Measurements from ENCODE around the gene CCL13. TPM values are rescaled to one million over a fixed set of nuclear protein-coding genes. Genes with fewer than 3 reads are reported as not detected.

Gene CCL13
- total and polyA plus RNA-seq, 2 of the 8 experiments (the other 6 are each of a cell fraction or from before 2014, with no cell fraction given): not detected

DNA sequence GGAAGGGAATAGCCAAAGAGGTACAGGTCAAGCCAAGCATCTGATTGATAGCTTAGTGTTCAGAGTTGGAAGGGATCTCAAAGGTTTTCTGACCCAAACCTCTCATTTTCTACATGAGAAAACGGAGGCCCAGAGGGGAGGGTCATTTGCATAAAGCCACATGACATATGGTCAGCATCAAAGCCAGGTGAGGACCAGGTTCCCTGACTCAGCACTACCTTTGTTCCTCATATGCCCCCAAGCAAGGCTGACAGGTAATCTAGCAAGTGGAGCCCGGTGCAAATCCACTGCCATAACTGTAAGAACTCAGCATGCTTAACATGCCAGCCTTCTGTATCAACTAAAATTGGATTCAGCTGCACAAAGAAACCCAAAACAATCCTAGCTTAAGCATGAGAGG lies 35.0 kb downstream of the CCL13 start:
- CTCF ChIA-PET (ENCODE audit: partially characterized antibody): interaction anchor here (1.0 to 2.7 kb wide), 4 partner anchors 29 to 151 kb away, joined by 3 to 14 read pairs (median 3); partner anchors contain the start of gene CCL1
- H2BK120ac ChIP-seq (replicated peaks; ENCODE audit: low read depth, low read length): no peak overlapping the region
- H3K79me2 ChIP-seq (ENCODE audit: control insufficient read depth in 1 of 2, insufficient read depth in 2 of 2, low read length in 2 of 2): no peaks in the 10 kb centered on the region
- H3K36me3 ChIP-seq (ENCODE audit: control insufficient read depth in 2 of 4, insufficient read depth in 4 of 4, low read length in 3 of 4): no peaks in the 10 kb centered on the region
- no peak overlapping the region for H3K56ac ChIP-seq (replicated peaks; ENCODE audit: insufficient read length, low read depth, low read length)
- H3K4me3 ChIP-seq (ENCODE audit: extremely low read depth in 1 of 4, insufficient read depth in 2 of 4, low read depth in 3 of 4, low read length in 4 of 4): no peak overlapping the region
- H2AK5ac ChIP-seq (ENCODE audit: low read depth, low read length): no peak overlapping the region
- H3K4me1 ChIP-seq (replicated peaks in 1 of 4; ENCODE audit: control insufficient read depth in 3 of 4, insufficient read depth in 4 of 4, low read length in 3 of 4): no peaks in the 10 kb centered on the region
- 71% methylated on average over 2 of the region's 2 CpGs; no CpG with 5 or more reads in 1 of the 2 experiments for WGBS, 2 experiments (ENCODE audit: extremely low coverage in 1 of 2, insufficient coverage in 1 of 2, insufficient read length in 1 of 2, insufficient replicate concordance in 2 of 2, low coverage in 1 of 2, low lambda C conversion rate in 2 of 2, missing lambda C conversion rate in 1 of 2)
- H3K9me3 ChIP-seq (ENCODE audit: insufficient read depth in 2 of 2, low read depth in 1 of 2, low read length in 1 of 2): no peaks in the 10 kb centered on the region
- H3K4me2 ChIP-seq (ENCODE audit: insufficient read depth in 1 of 2, low read depth in 2 of 2, low read length in 2 of 2): no peak overlapping the region
- H3K14ac ChIP-seq (ENCODE audit: insufficient read length): no peak overlapping the region
- H3K27ac ChIP-seq (ENCODE audit: low read depth, low read length): no peak overlapping the region
- H3K79me1 ChIP-seq (ENCODE audit: low read depth, low read length): no peaks in the 10 kb centered on the region
- H3K27me3 ChIP-seq (replicated peaks in 1 of 4; ENCODE audit: control insufficient read depth in 3 of 4, extremely low read depth in 1 of 4, insufficient read depth in 3 of 4, low read length in 3 of 4): no peaks in the 10 kb centered on the region; a peak in 1 of 7 replicates
- no peak overlapping the region for H2BK5ac ChIP-seq (ENCODE audit: low read depth, low read length)
- no peak overlapping the region for H3K18ac ChIP-seq (ENCODE audit: extremely low read depth, low read length)
- H2BK20ac ChIP-seq (ENCODE audit: low read length): no peak overlapping the region
- no peak overlapping the region for H2BK15ac ChIP-seq (ENCODE audit: low read length)
- H3K23me2 ChIP-seq (ENCODE audit: low read depth, low read length): no peaks in the 10 kb centered on the region
- H4K8ac ChIP-seq (ENCODE audit: extremely low read depth, insufficient read depth, low read length): no peak overlapping the region
- no peak overlapping the region for H4K91ac ChIP-seq (replicated peaks; ENCODE audit: insufficient read length, low read length)
- POLR2A ChIA-PET (ENCODE audit: partially characterized antibody): no interaction called here
- H2AFZ ChIP-seq (ENCODE audit: low read length): no peak overlapping the region
- H3K23ac ChIP-seq (ENCODE audit: insufficient read length): no peak overlapping the region
- DNase-seq (ENCODE audit: low read depth in 1 of 2, low spot score in 2 of 2): no peak
- H2BK12ac ChIP-seq (ENCODE audit: low read depth, low read length): no peak overlapping the region
- H4K20me1 ChIP-seq (replicated peaks in 1 of 2; ENCODE audit: control insufficient read depth in 1 of 2, insufficient read depth in 2 of 2, low read length in 2 of 2): no peaks in the 10 kb centered on the region
- no peak for FAIRE-seq
- no peak overlapping the region for H3K4ac ChIP-seq (replicated peaks; ENCODE audit: insufficient read length, low read depth, low read length)
- H4K5ac ChIP-seq (ENCODE audit: insufficient read length, low read depth, low read length): no peak overlapping the region
- H3K9ac ChIP-seq (replicated peaks in 1 of 4; ENCODE audit: extremely low read depth in 1 of 4, low read depth in 3 of 4, low read length in 3 of 4): no peak overlapping the region
- TF ChIP-seq TAF7 (optimal IDR thresholded peaks at IDR 0.05; ENCODE audit: borderline replicate concordance, low read depth, low read length): no peak
- TF ChIP-seq TAF1 (IDR thresholded peaks at IDR 0.05; ENCODE audit: low read depth, low read length): no peak
- TF ChIP-seq CEBPB (IDR thresholded peaks at IDR 0.05; ENCODE audit: low read depth, low read length): no peak
- no peak for TF ChIP-seq ASH2L (IDR thresholded peaks at IDR 0.05; ENCODE audit: low read length)
- no peak for TF ChIP-seq SP1 (IDR thresholded peaks at IDR 0.05; ENCODE audit: low read depth, low read length)
- TF ChIP-seq NRF1 (IDR thresholded peaks at IDR 0.05; ENCODE audit: low read depth, low read length): no peak
- TF ChIP-seq, protein P1, sequence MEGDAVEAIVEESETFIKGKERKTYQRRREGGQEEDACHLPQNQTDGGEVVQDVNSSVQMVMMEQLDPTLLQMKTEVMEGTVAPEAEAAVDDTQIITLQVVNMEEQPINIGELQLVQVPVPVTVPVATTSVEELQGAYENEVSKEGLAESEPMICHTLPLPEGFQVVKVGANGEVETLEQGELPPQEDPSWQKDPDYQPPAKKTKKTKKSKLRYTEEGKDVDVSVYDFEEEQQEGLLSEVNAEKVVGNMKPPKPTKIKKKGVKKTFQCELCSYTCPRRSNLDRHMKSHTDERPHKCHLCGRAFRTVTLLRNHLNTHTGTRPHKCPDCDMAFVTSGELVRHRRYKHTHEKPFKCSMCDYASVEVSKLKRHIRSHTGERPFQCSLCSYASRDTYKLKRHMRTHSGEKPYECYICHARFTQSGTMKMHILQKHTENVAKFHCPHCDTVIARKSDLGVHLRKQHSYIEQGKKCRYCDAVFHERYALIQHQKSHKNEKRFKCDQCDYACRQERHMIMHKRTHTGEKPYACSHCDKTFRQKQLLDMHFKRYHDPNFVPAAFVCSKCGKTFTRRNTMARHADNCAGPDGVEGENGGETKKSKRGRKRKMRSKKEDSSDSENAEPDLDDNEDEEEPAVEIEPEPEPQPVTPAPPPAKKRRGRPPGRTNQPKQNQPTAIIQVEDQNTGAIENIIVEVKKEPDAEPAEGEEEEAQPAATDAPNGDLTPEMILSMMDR (IDR thresholded peaks at IDR 0.05; ENCODE audit: control extremely low read depth in 1 of 3, insufficient read depth in 1 of 3, low read depth in 1 of 3, low read length in 3 of 3): peak in 1 of 3 experiments; percentile 16; a peak in 1 of 4 replicates
- TF ChIP-seq FOSL1 (IDR thresholded peaks at IDR 0.05; ENCODE audit: insufficient read depth, low read depth, low read length): no peak
- TF ChIP-seq CREB1 (IDR thresholded peaks at IDR 0.05): no peak
- peak; percentile 47; the same call in 1 of the 2 replicates for TF ChIP-seq MAFK (IDR thresholded peaks at IDR 0.05; ENCODE audit: low read depth, low read length)
- no peak for TF ChIP-seq SP2 (IDR thresholded peaks at IDR 0.05; ENCODE audit: low read length)
- TF ChIP-seq PHF8 (conservative IDR thresholded peaks at IDR 0.05; ENCODE audit: low read depth, low read length): no peak
- TF ChIP-seq BCL11A (IDR thresholded peaks at IDR 0.05; ENCODE audit: low read depth in 2 of 2, low read length in 2 of 2): no peak
- TF ChIP-seq BRCA1 (IDR thresholded peaks at IDR 0.05; ENCODE audit: low read depth, low read length): no peak
